G401.6 (cell line): ENCODE data around the gene FUT8.
"Not testable (repeated sequence)": the region's sequence is repeated elsewhere in the genome, so short reads cannot be mapped to it uniquely, and the experiment has no call there.

Experiments
- FAIRE-seq: peaks from 2 replicates; lab custom pipeline; 2012; peaks lifted over from hg19 to GRCh38; lab: Jason Lieb, UNC

FUT8 gene

DNA sequence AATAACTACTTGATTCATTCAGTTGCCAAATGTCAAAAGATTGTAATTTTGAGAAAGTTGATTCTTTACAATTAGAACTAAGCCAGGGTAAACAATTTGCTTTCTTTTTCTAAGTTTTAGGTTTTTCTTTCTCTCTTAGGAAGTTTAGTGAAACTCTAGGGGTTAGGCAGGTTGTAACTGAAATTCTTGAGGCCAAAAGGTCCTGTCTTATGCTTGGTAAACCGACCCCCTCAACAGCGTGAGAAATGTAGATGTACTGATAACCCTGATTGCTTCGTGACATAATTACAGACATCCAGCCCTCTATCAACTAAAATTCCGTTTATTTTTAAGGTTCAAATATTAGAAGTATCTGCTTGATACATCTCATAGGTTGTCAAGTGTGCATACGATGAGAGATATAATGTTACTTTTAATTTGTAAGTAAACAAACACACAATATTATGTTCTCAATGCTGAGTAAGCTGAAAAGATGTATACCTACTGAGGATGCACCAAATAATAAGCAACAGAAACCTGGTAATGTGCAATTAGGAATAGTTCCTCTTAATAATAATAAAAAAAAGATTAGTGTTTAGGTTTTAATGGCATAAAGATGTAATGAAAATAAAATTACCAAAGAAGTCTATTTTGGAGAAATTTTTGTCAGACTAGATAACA lies 7.2 kb downstream of the FUT8 start:
- no peak for FAIRE-seq

DNA sequence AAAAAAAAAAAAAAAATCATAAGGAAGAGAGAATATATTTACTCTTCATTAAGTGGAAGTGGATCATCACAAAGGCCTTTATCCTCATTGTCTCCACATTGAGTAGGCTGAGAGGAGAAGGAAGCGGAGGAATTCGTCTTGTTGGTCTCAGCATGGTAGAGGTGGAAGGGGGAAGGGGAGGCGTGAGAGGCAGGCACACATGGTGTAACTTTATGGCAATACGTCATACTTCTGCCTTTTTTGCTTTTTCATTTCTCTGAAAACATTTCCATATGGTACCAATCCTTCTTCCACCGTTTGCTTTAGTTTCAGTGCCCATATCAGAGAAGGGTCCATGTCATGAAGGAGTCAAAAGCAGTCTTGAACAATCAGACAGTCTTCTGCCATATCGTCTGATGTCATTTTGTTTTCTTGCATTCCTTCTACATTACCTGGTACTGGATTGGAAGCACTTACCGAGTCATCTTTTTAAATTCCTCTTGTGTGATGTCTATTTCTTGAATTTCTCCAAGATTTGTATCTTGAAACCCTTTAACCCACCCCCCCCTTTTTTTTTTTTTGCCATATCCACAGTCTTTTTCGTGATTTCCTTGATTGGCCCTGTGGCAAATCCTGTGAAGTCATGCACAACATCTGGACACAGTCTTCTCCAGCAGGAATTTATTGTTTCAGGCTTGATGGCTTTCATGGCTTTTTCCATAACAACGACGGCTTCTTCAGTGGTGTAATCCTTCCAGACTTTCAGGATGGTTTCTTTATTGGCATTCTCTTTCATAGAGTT lies 8.9 kb downstream of the FUT8 start:
- FAIRE-seq: no peak

DNA sequence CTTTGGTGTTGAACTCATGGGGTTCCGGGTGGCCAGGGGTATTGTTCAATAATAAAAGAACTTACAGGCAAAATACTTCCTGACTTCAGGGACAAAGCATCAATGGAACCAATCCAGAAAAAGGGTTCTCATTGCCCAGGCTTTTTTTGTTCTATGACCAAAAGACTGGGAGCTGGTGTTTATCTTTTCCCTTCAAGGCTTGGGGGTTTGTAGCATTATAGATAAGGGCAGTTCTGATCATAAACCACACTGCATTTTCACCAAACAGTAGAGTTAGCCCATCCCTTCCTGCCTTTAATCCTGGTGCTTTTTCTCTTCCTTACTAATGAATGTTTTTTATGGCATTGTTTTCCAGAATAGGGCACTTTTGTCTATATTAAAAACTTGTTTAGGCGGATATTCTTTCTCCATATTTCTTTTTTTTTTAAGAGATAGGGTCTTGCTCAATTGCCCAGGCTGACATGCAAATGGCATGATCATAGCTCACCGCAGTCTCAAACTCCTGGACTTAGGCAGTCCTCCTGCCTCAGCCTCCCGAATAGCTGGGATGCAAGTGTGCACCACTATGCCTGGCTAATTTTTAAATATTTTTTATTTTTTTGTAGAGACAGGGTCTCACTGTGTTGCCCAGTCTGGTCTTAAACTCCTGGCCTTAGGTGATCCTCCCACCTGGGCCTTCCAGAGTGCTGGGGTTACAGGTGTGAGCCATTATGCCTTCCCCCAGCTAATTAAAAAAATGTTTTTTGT lies 9.7 kb downstream of the FUT8 start:
- FAIRE-seq: no peak

DNA sequence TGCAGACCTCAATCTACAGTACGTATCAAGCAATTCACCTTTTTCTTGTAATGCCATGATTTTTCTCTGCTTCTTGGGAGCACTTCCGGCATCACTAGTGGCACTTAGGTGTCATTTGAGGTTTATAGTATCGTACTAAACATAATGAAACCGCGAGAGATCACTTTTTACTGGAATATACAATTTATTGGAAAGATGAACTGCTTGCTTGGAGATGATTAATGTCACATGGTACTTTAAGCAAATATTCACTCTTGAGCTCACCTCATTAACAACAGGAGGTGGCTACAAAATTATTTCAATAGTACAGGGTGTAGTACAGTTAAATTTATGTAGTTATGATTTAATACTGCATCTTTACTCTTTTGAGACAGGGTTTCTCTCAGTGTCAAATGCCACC lies 11.5 kb downstream of the FUT8 start:
- FAIRE-seq: no peak

DNA sequence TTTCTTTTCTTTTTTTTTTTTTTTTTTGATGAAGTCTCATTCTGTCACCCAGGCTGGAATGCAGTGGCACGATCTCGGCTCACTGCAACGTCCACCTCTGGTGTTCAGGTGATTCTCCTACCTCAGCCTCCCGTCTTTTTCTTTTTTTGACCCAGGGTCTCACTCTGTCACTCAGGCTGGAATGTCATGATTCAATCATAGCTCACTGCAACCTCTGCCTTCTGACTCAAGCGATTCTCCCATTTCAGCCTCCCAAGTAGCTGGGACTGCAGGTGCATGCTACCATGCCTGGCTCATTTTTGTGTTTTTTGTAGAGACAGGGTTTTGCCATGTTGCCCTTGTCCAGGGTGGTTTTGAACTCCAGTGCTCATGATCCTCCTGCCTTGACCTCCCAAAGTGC lies 12.0 kb downstream of the FUT8 start:
- FAIRE-seq: no peak

DNA sequence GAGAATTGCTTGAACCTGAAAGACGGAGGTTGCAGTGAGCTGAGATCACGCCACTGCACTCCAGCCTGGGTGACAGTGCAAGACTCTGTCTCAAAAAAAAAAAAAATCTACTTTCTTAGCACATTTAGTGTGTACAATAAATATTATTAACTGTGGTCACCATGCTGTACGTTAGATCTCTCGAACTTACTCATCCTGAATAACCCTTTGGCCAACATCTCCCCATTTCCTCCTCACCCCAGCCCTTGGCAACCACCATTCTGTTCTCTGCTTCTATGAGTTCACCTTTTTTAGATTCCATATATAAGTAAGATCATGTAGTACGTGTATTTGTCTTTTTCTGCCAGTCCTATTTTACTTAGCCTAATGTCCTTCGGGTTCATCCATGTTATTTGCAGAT lies 13.4 kb downstream of the FUT8 start:
- no peak for FAIRE-seq

DNA sequence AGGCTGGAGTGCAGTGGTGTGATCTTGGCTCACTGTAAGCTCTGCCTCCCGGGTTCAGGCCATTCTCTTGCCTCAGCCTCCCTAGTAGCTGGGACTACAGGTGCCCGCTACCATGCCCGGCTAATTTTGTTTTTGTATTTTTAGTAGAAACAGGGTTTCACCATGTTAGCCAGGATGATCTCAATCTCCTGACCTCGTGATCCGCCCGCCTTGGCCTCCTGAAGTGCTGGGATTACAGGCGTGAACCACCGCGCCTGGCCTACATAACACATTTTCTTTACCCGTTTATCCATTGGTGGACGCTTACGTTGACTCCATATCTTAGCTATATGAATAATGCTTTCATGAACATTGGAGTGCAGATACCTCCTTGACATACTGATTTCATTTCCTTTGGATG lies 14.4 kb downstream of the FUT8 start:
- FAIRE-seq: not testable (repeated sequence)

DNA sequence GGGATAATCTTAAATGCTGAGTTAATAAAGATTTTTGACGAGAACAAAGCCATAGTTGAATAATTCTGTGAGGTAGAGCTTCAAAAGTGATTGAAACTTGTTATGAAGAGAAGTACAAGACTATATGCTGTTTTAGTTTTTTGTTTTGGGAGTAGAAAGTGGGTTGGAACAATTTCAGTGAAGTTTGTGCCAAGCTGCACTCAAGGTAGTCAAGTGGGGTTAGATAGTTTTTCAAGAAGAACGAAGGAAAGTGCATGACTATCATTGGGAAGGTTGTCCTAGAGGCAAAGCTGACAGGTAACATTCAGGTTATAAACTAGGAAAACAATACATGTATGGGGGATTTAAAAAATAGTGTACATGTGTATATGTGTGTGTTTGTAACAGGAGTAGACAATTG lies 16.2 kb downstream of the FUT8 start:
- FAIRE-seq: no peak

DNA sequence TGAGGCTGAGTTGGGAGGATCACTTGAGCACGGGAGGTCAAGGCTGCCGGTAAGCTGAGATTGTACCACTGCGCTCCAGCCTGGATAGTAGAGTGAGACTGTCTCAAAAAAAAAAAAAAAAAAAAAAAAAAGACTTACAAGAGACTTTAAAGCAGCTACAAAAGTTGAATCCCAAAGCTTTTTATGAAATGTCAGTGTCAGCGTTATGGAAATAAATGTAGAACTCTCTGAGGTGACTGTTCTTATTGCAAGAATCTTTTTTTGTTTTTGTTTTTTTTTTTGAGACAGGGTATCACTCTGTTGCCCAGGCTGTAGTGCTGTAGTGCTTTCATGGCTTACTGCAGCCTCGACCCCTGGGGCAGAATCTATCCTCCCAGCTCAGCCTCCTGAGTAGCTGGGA lies 17.2 kb downstream of the FUT8 start:
- no peak for FAIRE-seq

DNA sequence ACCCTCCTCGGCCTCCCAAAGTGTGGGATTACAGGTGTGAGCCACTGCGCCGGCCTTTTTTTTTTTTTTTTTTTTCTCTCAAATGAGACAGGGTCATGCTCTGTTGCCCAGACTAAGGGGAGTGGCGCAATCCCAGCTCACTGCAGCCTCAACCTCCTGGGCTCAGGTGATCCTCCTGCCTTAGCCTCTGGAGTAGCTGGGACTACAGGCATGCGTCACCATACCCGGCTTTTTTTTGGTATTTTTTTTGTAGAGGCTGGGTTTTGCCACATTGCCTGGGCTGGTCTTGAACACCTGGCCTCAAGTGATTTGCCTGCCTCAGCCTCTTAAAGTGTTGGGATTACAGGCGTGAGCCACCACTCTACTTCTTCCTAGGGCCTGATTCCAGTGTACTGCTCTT lies 18.7 kb downstream of the FUT8 start:
- no peak for FAIRE-seq

DNA sequence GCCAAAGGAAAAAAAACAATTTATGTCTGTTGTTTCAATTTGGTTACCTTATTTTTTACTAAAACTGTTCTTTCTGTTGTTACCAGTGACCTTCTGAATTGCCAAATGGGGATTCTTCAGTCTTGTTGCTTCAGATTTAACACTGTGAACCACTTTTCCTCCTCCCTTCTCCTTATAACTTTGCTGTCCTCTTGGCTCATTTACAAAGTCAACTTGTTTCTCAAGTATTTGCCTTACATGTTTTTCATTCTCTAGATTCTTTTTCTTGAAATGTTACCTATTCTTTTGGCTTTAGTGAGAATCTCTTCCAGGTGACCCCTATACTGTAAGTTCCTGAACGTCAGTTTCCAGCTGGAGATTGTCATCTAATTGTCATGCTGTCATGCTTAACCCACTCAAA lies 19.4 kb downstream of the FUT8 start:
- no peak for FAIRE-seq

DNA sequence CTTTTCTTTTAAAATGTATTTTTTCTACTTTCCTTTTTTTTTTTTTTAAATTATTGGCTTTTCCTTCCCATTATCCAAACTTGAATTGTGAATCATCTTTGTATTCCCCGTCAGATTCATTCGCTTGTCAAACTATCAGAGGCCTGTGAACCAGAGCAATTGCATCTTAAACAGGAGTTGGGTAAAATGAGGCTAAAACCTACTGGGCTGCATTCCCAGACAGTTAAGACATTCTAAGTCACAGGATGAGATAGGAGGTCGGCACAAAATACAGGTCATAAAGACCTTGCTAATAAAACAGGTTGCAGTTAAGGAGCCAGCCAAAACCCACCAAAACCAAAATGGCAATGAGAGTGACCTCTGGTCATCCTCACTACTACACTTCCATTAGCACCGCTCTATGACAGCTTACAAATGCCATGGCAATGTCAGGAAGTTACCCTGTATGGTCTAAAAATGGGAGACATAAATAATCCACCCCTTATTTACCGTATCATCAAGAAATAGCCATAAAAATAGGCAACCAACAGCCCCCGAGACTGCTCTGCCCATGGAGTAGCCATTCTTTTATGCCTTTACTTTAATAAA lies 19.9 kb downstream of the FUT8 start:
- no peak for FAIRE-seq

DNA sequence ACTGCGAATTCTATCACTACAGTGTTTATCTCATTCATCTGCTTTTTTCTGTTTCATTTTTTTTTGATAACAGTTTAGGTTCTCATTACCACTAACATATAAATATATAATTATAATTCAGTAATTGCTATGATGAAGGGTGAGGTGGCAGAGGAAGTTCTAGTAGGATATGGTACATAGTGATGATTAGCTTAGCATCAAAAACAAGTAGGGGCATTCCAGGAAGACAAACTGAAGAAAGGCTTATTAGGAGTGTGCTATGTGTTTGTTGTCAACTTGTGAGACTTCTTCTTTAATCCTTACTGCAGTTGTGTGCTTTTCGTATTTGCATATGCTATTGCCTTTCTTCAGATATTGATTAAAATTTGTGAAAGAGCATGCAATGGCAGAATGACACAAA lies 20.6 kb downstream of the FUT8 start:
- FAIRE-seq: no peak

DNA sequence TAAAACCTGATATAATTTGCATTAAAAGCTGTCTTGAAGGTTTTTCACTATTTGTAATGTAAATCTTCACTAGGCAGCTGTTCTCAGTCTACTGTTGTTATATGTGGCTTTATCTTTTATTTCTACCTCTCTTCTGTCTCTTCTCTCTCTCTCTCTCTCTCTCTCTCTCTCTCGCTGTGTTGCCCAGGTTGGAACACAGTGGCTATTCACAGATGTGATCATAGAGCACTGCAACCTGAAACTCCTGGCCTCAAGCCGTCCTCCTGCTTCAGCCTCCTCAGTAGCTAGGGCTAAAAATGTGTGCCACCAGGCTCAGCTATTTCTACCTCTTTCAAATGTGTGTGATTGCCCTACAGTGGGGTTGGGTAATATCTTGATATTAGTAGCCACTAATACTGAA lies 21.1 kb downstream of the FUT8 start:
- FAIRE-seq: no peak

DNA sequence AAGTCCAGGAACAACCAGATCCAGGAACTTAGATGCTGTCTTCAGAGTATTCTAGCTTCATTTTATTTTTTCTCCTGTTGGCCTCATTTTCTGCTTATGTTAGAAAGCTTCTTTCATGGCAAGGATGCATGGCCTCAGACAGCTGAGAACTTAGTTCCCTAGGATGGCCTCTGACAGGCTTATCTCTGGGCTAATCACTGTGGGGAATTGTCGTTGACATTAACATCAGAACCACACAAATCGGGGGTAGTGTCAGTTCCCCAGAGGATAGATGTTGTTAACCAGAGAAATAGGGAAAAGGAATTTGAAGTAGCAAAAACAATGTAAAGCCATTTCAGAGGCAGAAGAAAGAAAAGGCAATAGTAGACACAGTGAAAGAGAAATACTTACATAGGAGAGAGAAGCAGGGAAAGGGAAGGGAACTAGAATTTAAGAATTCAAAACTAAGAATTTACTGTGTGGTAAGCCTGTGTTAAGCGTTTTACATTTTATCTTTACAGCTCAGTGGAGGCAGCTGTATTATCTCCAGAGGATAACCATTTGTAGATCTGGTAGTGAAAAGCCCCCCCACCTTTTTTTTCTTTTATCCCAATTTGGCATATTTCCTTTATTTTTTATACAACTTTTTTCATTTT lies 21.8 kb downstream of the FUT8 start:
- FAIRE-seq: no peak

DNA sequence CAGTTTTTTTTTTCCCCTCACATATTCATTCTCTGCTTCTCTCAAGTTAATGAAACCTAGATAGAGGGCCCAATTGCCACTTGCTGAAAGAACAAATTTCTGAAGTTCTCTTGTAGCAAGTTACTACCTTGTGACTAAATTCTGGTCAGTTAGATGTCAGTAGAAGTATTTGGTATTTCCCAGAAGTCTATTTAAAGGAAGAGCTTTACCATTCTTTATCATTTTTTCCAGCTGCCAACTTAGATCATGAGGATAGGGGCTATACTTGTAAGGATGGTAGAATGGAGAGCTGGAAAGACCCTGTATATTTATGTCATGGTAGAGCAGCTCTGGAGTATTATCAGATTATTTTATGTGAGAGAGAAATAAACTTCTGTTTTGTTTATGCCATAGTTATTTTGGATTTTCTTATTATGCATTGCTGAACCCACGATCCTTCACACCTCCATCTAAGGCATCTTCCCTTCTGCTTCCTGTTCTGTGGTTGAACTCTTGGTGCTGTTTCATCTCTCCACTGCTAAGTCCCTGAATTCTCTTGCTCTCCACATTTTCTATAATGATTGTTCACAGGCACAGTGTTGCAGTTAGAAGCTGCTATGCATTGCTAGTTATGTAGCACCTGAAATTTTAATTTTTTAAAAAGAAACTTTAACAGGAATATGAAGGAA lies 25.9 kb downstream of the FUT8 start:
- FAIRE-seq: no peak

DNA sequence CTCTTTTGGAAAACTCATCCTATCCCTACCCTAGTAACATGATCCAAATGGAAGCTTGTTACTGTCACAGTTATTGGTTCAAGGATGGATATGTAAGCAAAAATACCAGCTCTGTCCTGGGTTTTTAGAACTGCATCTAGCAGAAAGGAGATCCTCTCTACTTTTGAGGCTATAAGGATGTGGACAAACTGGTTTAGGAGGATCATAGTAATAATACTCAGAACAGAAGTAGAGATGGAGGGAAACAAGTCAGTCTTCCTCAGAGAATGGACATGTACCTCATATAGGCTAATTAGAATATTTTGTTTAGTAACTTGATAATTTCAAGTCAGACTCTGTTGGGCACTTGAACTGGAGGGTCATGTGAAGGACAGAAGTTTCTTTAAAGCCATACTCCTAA lies 26.6 kb downstream of the FUT8 start:
- FAIRE-seq: no peak

DNA sequence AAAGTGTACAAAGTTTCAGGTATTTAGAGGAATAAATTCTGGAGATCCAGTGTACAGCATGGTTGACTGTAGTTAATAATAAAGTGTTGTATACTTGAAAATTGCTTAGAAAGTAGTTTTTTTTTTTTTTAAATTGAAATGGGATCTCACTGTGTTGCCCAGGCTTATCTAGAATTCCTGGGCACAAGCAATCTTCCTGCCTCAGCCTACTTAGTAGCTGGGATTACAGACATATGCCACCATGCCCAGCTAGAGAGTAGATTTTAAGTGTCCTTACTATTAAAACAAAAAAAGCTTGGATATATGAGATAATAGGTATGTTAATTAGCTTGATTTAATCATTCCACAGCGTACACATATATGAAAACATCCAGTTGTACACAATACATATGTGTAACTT lies 27.7 kb downstream of the FUT8 start:
- FAIRE-seq: no peak

DNA sequence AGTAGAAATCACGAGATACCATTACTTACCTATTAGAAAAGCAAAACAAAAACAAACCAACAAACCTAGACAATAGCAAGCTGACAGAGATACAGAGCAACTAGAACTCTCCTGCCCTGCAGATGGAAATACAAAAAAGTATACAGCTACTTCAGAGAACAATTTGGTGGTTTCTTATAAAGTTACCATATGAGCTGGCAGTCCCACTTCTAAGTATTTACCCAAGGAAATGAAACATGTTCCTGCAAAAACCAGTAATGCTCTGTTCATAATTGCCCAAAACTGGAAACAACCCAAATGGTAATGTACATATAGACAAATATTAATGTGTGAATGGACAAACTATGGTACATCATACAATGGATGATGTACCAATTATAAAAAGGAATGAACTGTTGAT lies 31.7 kb downstream of the FUT8 start:
- no peak for FAIRE-seq

DNA sequence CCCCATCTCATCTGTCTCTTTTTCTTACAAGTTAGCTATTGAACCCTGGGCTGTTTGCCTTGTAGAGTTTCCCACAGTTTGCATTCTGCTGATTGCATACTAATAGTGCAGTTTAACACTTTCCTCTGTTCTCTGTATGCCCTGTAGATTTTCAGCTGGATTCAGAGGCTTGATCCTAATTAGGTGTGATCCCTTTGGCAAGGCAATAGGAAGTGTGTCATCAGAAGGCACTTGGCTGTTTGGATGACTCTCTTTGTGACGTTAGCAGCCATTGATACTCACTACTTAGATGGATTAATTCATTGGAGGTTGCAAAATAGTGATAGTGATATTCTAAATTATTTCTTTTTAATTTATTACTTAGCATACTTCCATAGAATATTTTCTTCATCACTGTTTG lies 33.6 kb downstream of the FUT8 start:
- FAIRE-seq: no peak

DNA sequence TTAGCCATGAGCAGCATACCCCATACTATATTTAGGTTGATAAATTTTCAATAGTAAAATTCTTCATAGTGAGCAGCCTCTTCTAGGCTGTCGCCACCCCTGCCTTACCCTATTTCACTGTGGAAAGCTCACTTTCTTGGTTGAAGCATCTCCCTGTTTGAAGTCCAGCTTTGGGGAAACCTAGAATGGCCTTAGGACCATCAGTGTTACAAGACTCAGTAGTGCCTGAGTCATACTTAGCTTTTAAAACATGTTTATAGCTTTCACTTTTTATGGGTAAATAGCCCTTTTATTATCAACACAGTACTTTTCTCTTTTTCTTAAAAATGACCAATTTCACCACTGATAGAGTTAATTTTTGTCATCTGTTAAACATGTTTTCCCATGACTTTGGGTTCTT lies 37.1 kb downstream of the FUT8 start:
- FAIRE-seq: no peak

DNA sequence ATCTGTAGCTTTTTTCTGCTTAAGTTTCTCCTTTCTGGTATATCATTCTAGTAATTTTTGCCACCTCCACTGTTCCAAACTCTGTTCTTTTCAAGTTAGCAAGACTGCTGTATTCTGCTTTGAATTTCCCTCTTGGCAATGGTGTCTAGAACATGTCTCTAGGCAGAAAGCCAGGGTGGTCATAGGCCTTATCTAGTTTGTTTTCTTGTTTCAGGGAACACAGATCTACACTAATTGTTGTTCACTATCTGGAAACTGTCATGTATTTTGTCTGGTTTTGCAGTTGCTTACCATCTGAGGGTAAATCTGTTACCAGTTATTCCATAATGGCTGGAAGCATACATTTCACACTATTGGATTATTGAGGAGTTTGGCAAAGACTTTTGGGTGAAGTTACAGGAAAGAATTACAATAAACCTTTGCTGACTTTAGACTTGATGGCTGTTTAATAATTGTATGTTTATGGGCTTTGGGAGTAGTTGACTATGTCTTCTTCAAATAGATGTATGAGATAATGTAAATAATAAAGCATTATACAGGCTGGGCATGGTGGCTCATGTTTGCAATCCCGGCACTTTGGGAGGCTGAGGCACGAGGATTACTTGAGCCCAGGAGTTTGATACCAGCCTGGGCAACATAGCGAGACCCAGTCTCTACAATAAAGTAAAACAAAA lies 41.4 kb downstream of the FUT8 start:
- no peak for FAIRE-seq
